Measurements from ENCODE around the gene FOXK1.

The FOXK1 gene

GRCh38 chr7:4770886-4771285 lies 88.8 kb downstream of the FOXK1 start:
- Histone ChIP-seq H3K79me2 (peaks cover 2% of the 10 kb centered on the region), H3K4me2 (ENCODE audit: low read length) (no peak overlapping the region), H3K27me3 (ENCODE audit: control insufficient read depth, insufficient read depth, low read length) (no peaks in the 10 kb centered on the region), H3K4me3 (ENCODE audit: low read depth, low read length) (no peak overlapping the region), H3K9ac (no peak overlapping the region), H3K36me3 (ENCODE audit: control insufficient read depth, insufficient read depth, low read length) (no peaks in the 10 kb centered on the region), H2AFZ (no peak overlapping the region), H3K27ac (no peak overlapping the region), H3K9me3 (ENCODE audit: control insufficient read depth, low read length) (no peaks in the 10 kb centered on the region), H3K4me1 (peaks cover 5% of the 10 kb centered on the region)
- TF ChIP-seq CTCF (IDR thresholded peaks at IDR 0.05): no peak

GRCh38 chr7:4771737-4772136 lies 89.6 kb downstream of the FOXK1 start:
- Histone ChIP-seq H3K27ac (no peak overlapping the region), H3K4me1 (peaks cover 7% of the 10 kb centered on the region), H3K4me2 (ENCODE audit: low read length) (no peak overlapping the region), H3K9ac (no peak overlapping the region), H3K79me2 (peaks cover 9% of the 10 kb centered on the region), H3K4me3 (ENCODE audit: low read depth, low read length) (no peak overlapping the region), H3K9me3 (ENCODE audit: control insufficient read depth, low read length) (no peaks in the 10 kb centered on the region), H3K36me3 (ENCODE audit: control insufficient read depth, insufficient read depth, low read length) (no peaks in the 10 kb centered on the region), H3K27me3 (ENCODE audit: control insufficient read depth, insufficient read depth, low read length) (no peaks in the 10 kb centered on the region), H2AFZ (no peak overlapping the region)
- TF ChIP-seq CTCF (IDR thresholded peaks at IDR 0.05): no peak

- no peak for TF ChIP-seq CTCF (IDR thresholded peaks at IDR 0.05)
Measured at GRCh38 chr7:4772306-4772705, 90.2 kb downstream of the FOXK1 start.

GRCh38 chr7:4774007-4774406 lies 91.9 kb downstream of the FOXK1 start:
- no peak overlapping the region for H2AFZ ChIP-seq
- no peak overlapping the region for H3K9ac ChIP-seq
- peaks cover 18% of the 10 kb centered on the region for H3K79me2 ChIP-seq
- peaks cover 10% of the 10 kb centered on the region for H3K4me1 ChIP-seq
- H3K9me3 ChIP-seq (ENCODE audit: control insufficient read depth, low read length): no peaks in the 10 kb centered on the region
- H3K27me3 ChIP-seq (ENCODE audit: control insufficient read depth, insufficient read depth, low read length): no peaks in the 10 kb centered on the region
- TF ChIP-seq CTCF (IDR thresholded peaks at IDR 0.05): no peak
- no peak overlapping the region for H3K4me2 ChIP-seq (ENCODE audit: low read length)
- H3K36me3 ChIP-seq (ENCODE audit: control insufficient read depth, insufficient read depth, low read length): no peaks in the 10 kb centered on the region
- no peak overlapping the region for H3K27ac ChIP-seq
- no peak overlapping the region for H3K4me3 ChIP-seq (ENCODE audit: low read depth, low read length)

More at GRCh38 chr7:4772306-4772705, 90.2 kb downstream of the FOXK1 start:
- no peak overlapping the region for H2AFZ ChIP-seq
- no peak overlapping the region for H3K27ac ChIP-seq
- H3K36me3 ChIP-seq (ENCODE audit: control insufficient read depth, insufficient read depth, low read length): no peaks in the 10 kb centered on the region
- H3K79me2 ChIP-seq: peaks cover 12% of the 10 kb centered on the region
- no peak overlapping the region for H3K4me2 ChIP-seq (ENCODE audit: low read length)
- no peak overlapping the region for H3K4me3 ChIP-seq (ENCODE audit: low read depth, low read length)
- H3K9ac ChIP-seq: no peak overlapping the region
- H3K27me3 ChIP-seq (ENCODE audit: control insufficient read depth, insufficient read depth, low read length): no peaks in the 10 kb centered on the region
- H3K9me3 ChIP-seq (ENCODE audit: control insufficient read depth, low read length): no peaks in the 10 kb centered on the region
- H3K4me1 ChIP-seq: peaks cover 10% of the 10 kb centered on the region

- no peak for TF ChIP-seq CTCF (IDR thresholded peaks at IDR 0.05)
- Histone ChIP-seq H3K4me1 (peaks cover 10% of the 10 kb centered on the region), H3K79me2 (peaks cover 18% of the 10 kb centered on the region), H2AFZ (peak overlapping the region; percentile 84), H3K27me3 (ENCODE audit: control insufficient read depth, insufficient read depth, low read length) (no peaks in the 10 kb centered on the region), H3K36me3 (ENCODE audit: control insufficient read depth, insufficient read depth, low read length) (no peaks in the 10 kb centered on the region), H3K9ac (peak overlapping the region; percentile 81), H3K9me3 (ENCODE audit: control insufficient read depth, low read length) (no peaks in the 10 kb centered on the region), H3K4me2 (ENCODE audit: low read length) (peak overlapping the region; percentile 80), H3K4me3 (ENCODE audit: low read depth, low read length) (peak overlapping the region; percentile 92), H3K27ac (peak overlapping the region; percentile 78)
Measured at GRCh38 chr7:4774658-4775249, 92.7 kb downstream of the FOXK1 start.

Measured in parathyroid adenoma (tissue), 2 donors.